ENCODE measurements around the gene CCR4.

DNA sequence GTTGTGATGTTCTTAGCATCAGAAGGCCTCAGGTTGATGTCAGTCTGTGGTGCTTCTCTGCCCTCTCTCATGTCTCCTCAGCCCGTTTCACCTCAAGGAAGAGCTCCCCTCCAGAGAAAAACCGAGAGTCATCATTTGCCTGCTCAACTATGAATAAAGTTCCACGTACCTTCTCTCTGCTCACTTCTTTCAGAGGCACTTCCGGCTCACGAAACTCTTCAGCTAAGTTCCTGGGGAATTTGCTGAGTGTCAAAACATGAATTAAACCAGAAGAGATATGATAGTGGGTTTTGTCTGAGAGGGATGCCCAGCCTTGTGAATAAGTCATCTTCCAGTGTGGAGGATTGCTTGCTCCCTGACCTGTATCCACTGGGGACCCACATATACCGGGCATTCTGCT, 37.7 kb downstream of the CCR4 start:
- TF ChIP-seq, protein P1, sequence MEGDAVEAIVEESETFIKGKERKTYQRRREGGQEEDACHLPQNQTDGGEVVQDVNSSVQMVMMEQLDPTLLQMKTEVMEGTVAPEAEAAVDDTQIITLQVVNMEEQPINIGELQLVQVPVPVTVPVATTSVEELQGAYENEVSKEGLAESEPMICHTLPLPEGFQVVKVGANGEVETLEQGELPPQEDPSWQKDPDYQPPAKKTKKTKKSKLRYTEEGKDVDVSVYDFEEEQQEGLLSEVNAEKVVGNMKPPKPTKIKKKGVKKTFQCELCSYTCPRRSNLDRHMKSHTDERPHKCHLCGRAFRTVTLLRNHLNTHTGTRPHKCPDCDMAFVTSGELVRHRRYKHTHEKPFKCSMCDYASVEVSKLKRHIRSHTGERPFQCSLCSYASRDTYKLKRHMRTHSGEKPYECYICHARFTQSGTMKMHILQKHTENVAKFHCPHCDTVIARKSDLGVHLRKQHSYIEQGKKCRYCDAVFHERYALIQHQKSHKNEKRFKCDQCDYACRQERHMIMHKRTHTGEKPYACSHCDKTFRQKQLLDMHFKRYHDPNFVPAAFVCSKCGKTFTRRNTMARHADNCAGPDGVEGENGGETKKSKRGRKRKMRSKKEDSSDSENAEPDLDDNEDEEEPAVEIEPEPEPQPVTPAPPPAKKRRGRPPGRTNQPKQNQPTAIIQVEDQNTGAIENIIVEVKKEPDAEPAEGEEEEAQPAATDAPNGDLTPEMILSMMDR (IDR thresholded peaks at IDR 0.05): no peak
- no peak for TF ChIP-seq POLR2AphosphoS5 (IDR thresholded peaks at IDR 0.05)

All from prostate gland (tissue), 2 donors.